Tongue (tissue), 2 donors: ENCODE data around the gene MED9. TPM values are rescaled to one million over a fixed set of nuclear protein-coding genes. Genes with fewer than 3 reads are reported as not detected.
"Not testable (repeated sequence)": the region's sequence is repeated elsewhere in the genome, so short reads cannot be mapped to it uniquely, and the experiment has no call there.

Experiments
- DNase-seq: peaks from one replicate; pipeline ENCODE4 v3.0.0-alpha.2; 2015
- total RNA-seq: library from RNA; depleted of rRNA; stranded (reverse); fragments of >200 nt; gene quantifications from one replicate; pipeline ENCODE4 v1.2.3, GENCODE V29; 2014

Gene MED9
- total RNA-seq, result 23.0 TPM

- DNase-seq, result peak; percentile 98
Observed at GRCh38 chr17:17476865-17477467, at the start of gene MED9. Gene MED9, plus strand, starts transcription at chr17:17477000. Its CDS starts 42 bp downstream, at chr17:17477042.

GRCh38 chr17:17429222-17429621 lies 47.6 kb upstream of the MED9 start:
- no peak for DNase-seq

- DNase-seq, result not testable (repeated sequence)
Observed at GRCh38 chr17:17430924-17431323, 45.9 kb upstream of the MED9 start.

GRCh38 chr17:17431605-17432004 lies 45.2 kb upstream of the MED9 start:
- DNase-seq, result no peak

GRCh38 chr17:17433000-17433703 lies 43.6 kb upstream of the MED9 start:
- no peak for DNase-seq

GRCh38 chr17:17434477-17434876 lies 42.3 kb upstream of the MED9 start:
- no peak for DNase-seq

- DNase-seq, result no peak
Observed at GRCh38 chr17:17435323-17435722, 41.5 kb upstream of the MED9 start.

GRCh38 chr17:17437461-17437860 lies 39.3 kb upstream of the MED9 start:
- DNase-seq, result peak; percentile 15

GRCh38 chr17:17437893-17438292 lies 38.9 kb upstream of the MED9 start:
- no peak for DNase-seq

- DNase-seq, result peak; percentile 79
Observed at GRCh38 chr17:17440010-17440843, 36.6 kb upstream of the MED9 start.

- DNase-seq, result peak; percentile 76
Observed at GRCh38 chr17:17440938-17441675, 35.7 kb upstream of the MED9 start.

- DNase-seq, result no peak
Observed at GRCh38 chr17:17443173-17443572, 33.6 kb upstream of the MED9 start.

GRCh38 chr17:17445296-17445924 lies 31.4 kb upstream of the MED9 start:
- DNase-seq, result no peak

GRCh38 chr17:17445925-17446665 lies 30.7 kb upstream of the MED9 start:
- peak; percentile 44 for DNase-seq

- DNase-seq, result no peak
Observed at GRCh38 chr17:17446666-17447155, 30.1 kb upstream of the MED9 start.

GRCh38 chr17:17447264-17447663 lies 29.5 kb upstream of the MED9 start:
- DNase-seq, result no peak

- DNase-seq, result no peak
Observed at GRCh38 chr17:17448076-17448475, 28.7 kb upstream of the MED9 start.

GRCh38 chr17:17448723-17449122 lies 28.1 kb upstream of the MED9 start:
- DNase-seq, result no peak

GRCh38 chr17:17453088-17453487 lies 23.7 kb upstream of the MED9 start:
- DNase-seq, result no peak

- DNase-seq, result no peak
Observed at GRCh38 chr17:17454276-17454675, 22.5 kb upstream of the MED9 start.

GRCh38 chr17:17454700-17455099 lies 22.1 kb upstream of the MED9 start:
- not testable (repeated sequence) for DNase-seq
